ENCODE results near the gene CEP43. TPM values are rescaled to one million over a fixed set of nuclear protein-coding genes. Genes with fewer than 3 reads are reported as not detected.
"Not testable (repeated sequence)": the region's sequence is repeated elsewhere in the genome, so short reads cannot be mapped to it uniquely, and the experiment has no call there.

CEP43 gene
- polyA plus RNA-seq (ENCODE audit: insufficient read length in 4 of 4), result 10 to 100 TPM; 24.8 to 55.6 (median 36.4) TPM

DNA sequence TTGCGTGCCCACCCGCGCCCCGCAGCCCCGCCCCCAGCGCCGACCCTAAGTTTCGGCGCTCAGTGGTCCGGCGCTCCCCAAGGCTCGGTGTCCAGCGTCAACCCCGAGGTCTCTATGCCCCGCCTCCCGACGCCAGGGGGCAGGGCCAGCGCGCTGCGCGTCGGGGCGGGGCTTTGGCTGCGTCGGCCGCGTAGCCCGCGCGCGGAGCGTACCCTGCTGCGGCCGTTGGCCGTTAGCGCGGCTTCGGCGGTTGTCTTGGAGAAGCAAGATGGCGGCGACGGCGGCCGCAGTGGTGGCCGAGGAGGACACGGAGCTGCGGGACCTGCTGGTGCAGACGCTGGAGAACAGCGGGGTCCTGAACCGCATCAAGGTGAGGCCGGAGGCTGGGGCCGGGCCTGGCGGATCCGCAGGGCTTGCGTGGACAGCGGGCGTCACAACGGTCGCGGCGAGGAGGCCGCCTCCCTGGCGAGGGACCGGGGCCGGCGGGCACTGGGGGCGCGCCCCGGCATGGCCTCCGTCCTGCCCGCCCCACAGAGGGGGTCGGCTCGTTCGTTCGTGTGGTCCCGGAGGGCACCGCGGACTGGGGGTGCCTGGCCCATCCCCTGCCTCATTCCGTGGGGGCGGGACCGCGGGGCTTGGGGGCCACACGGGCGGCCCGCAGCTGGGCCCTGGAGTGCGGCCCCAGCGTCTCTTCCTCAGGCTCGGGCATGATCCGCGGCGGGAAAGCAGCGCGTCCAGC is at the start of gene CEP43:
Gene CEP43, plus strand, starts transcription at position 253 of the 739 bp plus-strand sequence. Its CDS starts 16 bp downstream, at position 269.
- peak; percentile 87 to 93 (median 91) for DNase-seq (ENCODE audit: low read depth in 4 of 4, low spot score in 2 of 4)

DNA sequence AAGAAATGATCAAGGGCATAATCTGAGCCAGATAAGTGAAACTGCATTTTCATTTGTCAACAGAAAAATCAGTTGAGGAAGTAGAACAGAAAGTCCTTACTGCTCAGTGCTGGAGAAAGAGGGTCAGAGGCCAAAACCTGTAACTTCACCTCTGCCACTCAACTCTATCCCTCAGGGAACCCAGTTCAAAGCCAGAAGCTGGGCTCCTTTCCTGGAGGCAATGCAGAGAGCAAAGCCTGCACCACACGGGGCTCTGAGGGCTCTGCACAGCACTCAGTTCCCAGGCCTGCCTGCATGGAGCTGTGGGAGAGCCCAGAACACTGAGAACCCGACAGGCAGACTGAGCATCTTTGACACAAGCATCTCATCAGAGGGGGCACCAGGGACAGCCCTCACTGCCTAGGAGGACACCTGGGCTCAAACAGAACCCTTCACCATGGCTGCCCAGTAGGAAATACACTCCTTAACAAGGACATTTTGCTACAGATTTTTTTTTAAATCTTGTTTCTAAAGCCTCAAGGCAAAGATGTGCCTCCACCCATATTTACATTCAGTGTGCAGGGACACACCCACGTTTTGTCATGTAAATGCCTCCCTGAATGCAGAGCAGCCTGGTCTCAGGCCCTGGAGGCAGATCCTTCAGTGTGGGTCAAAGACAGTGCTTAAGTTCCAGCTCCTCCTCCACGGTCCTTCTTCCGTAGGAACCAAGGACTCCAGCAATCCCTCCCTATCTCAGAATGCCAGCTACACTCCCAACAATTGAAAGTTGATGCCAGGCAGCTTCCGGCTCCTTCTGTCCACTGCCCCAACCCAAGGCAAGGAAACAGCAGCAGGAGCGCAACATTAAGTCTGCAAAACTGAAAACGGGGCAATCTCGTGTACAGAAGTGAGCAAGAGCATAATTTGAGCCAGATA is 49.4 kb upstream of the CEP43 start:
- DNase-seq (ENCODE audit: low read depth in 4 of 4, low spot score in 2 of 4), result no peak

GRCh38 chr6:166950443-166950821 is 48.8 kb upstream of the CEP43 start:
- no peak for DNase-seq (ENCODE audit: low read depth in 4 of 4, low spot score in 2 of 4)

GRCh38 chr6:166950892-166951669 is 48.1 kb upstream of the CEP43 start:
- not testable (repeated sequence) for DNase-seq (ENCODE audit: low read depth in 4 of 4, low spot score in 2 of 4)

DNA sequence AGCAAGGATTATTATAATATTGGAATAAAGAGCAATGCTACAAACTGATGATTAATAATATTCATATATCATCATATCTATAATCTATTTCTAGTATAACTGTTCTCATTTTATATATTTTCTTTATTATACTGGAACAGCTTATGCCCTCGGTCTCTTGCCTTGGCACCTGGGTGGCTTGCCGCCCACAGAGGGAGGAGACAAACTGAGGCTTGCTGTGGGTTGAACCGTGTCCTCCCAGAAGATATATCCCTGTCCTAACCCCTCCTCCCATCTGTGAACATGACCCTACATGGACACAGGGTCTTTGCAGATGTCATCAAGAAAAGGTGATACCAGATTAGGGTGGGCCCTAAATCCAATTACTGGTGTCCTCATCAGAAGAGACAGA is 47.5 kb upstream of the CEP43 start:
- DNase-seq (ENCODE audit: low read depth in 4 of 4, low spot score in 2 of 4), result no peak

- DNase-seq (ENCODE audit: low read depth in 4 of 4, low spot score in 2 of 4), result no peak
These were observed 47.1 kb upstream of the CEP43 start for GRCh38 chr6:166952121-166952520.

DNA sequence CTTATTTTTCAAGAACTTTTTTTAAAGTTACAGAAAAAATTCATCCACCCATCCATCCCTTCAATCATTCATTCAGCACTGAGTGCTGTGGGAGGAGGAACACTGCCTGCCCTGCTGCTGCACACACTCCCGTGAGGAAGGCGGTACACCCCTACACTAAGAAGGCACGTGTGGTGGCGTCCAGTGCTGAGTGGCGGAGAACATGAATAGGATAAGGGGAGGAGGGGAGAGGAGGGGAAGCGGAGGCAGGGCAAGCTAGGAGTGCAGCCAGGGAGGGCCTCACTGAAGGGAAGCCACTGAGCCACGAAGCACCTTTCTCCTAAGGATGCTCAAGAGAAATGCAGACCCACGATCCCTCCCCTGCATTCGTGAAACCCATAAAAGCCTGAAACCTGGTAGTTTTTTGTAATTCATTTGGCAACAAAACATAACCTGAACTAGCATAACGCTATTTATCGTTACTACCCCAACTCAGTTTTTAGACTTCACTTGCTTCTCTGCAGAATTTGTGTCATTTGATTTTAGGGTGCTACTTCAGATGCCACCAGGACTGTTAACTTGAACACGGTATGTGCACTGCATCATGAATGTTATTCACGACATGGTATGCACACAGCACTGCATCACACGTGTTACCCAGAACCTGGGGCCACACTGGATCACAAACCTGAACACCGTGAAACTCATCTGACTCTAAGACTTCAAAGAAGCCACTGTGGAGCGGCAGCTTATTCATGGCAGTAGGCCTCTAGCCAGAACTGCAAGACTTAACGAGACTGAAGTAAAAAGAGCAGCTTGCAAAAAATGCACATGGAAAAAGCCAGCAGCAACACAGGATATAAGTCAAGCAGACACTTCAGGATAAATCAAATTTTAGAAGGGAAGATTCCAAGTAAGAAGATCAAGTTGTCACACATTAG is 46.4 kb upstream of the CEP43 start:
- no peak for DNase-seq (ENCODE audit: low read depth in 4 of 4, low spot score in 2 of 4)

- DNase-seq (ENCODE audit: low read depth in 4 of 4, low spot score in 2 of 4), result no peak
These were observed 45.0 kb upstream of the CEP43 start for GRCh38 chr6:166954118-166954713.

DNA sequence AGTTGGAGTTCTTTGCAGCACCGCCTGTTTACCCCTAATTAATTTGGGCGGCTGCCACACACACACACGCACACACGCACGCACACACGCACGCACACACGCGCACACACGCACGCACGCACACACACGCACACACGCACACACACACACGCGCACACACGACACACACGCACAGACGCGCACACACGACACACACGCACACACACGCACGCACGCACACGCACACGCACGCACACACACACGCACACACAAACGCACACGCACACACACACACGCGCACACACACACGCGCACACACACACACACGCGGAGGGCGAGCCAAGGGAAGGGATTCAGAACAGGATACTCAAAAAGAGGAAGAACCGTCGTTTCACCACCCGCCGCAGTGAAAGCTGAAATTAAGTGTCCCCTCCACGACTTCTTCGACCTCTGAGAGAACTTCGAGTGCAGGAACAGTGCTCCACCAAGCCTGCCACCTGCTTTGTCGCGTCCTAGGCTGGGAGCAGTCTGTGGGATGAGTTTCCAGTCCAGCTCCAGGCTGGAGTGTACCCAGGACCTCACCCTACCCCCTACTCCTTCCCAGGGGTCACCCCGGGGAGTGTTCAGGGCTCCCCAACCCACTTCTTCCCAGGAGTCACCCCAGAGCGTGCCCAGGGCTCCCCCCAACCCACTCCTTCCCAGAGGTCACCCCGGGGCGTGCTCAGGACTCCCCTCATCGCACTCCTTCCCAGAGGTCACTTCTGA is 43.9 kb upstream of the CEP43 start:
- no peak for DNase-seq (ENCODE audit: low read depth in 4 of 4, low spot score in 2 of 4)

- DNase-seq (ENCODE audit: low read depth in 4 of 4, low spot score in 2 of 4), result no peak
These were observed 43.2 kb upstream of the CEP43 start for GRCh38 chr6:166955865-166956443.

DNA sequence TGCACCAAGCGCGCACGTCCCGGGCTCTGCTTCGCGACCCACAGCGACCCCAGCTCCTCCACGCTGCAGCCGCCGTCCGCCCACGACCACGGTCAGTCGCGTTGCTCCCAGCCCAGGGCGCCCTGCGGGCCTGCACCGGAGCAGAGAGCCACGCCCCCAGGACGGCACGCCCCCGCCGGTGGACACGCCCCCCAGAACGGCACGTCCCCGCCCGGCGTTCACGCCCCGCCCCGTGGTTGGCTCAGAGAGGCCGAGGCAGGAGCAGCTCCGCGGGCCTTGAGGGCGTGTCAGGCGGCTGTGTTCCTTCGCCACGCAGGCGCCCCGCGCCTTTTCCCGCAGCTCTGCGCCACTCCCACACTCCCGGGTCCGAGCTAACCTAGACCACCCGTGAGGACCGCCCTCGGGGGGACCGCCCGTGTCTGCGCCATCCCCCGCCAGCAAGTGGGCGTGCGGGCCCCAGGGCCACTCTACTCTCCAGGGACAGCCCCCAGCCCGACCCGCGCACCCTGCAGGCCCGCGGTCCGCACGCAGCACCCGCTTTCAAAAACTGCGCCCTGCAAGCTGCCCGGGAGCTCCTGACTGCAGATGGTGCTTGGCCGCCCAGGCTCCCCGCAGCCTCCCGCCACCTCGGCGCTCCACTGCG is 42.6 kb upstream of the CEP43 start, which contains the start of gene RNASET2:
Gene RNASET2, minus strand, starts transcription at position 107 of the 643 bp plus-strand sequence. CDS start 368 bp downstream, outside the sequence.
- DNase-seq (ENCODE audit: low read depth in 4 of 4, low spot score in 2 of 4), result peak; percentile 71 to 86 (median 80)

DNA sequence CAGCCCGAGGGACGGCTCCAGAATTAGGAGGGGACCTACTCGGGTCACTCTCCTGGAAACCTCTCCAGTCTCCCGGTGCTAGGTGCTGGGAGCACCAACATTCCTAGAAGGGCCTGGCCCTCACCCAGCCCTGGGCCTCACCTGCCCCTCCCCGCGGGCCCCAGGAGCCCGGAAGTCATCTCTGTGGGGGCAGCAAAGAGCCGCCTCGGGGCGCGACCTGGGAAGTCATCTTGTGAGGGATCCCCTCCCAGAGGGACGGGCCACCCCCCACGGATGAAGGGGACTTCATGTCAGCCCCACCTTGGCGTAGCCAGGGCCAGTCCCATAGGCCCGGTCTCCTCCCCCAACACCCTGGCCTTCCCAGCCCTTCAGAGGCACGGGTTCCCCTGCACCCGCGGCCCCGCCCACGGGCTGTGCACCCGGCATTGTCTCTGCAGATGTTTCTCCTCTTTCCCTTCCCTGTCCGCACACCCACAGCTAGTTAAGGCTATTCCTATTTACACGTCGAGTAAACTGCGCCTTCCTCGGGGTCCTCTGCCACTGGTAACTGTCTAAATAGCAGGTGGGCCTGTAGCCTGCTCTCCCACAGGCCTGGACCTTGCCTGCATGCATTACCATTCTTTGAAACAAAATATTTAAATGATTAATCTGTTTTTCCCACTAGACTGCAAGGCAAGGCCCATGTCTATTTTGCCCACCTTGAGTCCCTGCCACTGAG is 42.0 kb upstream of the CEP43 start:
- DNase-seq (ENCODE audit: low read depth in 4 of 4, low spot score in 2 of 4), result no peak

- no peak for DNase-seq (ENCODE audit: low read depth in 4 of 4, low spot score in 2 of 4)
These were observed 41.5 kb upstream of the CEP43 start for GRCh38 chr6:166957805-166958076.

DNA sequence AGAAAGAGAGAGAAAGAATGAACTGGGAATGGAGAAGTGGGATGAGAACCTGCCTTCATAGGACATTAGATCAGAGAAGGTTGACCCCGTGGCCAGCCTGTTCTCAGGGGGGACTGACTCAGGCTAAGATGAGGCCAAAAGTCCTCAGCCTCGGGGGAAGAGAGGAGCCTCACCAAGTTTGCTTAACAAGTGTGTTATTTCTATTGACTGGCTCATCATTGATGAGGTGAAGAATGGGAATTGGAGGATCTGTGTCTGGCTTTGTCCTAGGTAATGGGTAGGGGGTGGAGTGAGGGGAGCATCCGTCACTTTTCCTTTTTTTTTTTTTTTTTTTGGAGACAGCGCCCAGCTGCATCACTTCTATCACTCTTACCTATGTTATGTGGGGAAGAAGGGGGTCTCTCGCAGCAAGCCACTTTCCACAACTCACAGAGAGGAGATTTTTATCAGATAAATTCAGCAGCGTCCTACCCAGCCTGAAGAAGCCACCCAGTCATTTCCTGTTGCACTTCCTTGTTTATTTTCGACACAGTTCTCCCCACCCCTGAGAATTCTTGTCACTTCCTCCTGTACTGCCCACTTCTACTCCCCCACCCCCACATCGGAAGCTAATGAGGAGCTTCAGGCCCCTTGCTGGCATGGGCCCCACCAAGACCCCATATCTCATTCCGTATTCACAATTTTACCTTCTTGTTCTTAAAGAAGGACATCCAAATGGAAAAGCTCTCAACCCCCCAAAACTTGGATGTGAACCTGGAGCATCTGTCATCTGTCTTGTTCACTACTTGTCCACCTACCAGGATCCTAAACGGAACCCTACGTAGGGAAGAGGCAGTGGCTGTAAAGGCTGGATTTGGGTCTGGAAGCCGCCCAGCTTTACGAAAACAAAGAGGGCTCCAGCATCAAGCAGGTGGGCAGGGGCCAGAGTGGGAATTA is 40.0 kb upstream of the CEP43 start:
- no peak for DNase-seq (ENCODE audit: low read depth in 4 of 4, low spot score in 2 of 4)

- no peak for DNase-seq (ENCODE audit: low read depth in 4 of 4, low spot score in 2 of 4)
These were observed 39.1 kb upstream of the CEP43 start for GRCh38 chr6:166959911-166960608.

DNA sequence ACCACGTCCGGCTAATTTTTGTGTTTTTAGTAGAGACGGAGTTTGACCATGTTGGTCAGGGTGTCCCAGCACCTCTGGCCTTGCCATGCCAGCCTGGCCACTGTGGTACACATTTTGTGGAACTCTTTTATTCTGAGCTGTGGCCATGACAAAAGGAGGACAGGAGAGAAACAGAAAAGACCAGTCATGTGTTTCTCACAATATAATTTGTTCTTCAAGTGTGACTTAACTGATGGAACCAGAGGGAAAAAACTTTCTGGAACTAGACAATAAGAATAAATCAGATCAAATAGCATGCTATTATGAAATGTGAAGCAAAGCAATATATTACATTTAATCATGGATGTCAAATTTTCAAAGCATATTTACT is 38.6 kb upstream of the CEP43 start:
- no peak for DNase-seq (ENCODE audit: low read depth in 4 of 4, low spot score in 2 of 4)

Measured in left renal cortex interstitium (tissue), 4 donors.